GM19395 (cell line): ENCODE data around the gene CHCHD4.

Experiments
- ATAC-seq: cut with Tn5 transposase; IDR thresholded peaks from one replicate; pipeline ENCODE4 v1.9.1; 2021; ENCODE audit warnings: mild to moderate bottlenecking, moderate library complexity; ENCODE audit not compliant: unreplicated experiment

The CHCHD4 gene

DNA sequence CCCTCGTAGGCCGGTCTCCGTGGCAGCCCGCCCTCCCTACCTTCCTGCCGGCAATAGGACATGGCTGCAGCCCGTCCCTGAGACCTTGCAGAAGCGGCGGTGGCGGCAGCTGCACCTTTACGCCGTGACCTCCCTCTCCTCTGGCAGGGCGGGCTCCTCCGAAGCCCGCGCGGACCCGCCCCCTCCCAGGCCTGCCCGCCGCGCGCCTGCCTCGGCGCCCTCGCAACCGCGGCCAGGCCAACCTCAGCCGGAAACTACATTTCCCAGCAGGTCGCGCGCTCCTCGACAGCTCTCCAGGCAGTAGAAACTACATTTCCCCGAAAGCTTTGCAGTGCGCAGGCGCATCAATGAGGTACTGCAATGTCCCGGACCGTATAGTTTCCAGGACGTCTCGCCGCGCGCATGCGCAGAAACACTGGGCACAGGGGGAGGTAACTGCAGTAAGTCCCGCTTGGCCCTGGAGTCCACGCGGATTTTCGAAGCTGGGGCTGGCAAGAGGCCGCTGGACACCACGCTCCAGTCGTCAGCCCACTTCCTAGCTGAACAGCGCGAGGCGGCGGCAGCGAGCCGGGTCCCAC lies at the start of gene CHCHD4, which contains the start of gene TMEM43:
Gene CHCHD4, minus strand, starts transcription at position 256 of the 578 bp plus-strand sequence. Its CDS starts 194 bp downstream, at position 62.
Gene TMEM43, plus strand, starts transcription at position 438 of the 578 bp plus-strand sequence. CDS start 142 bp downstream, outside the sequence.
- ATAC-seq: peak; percentile 89

DNA sequence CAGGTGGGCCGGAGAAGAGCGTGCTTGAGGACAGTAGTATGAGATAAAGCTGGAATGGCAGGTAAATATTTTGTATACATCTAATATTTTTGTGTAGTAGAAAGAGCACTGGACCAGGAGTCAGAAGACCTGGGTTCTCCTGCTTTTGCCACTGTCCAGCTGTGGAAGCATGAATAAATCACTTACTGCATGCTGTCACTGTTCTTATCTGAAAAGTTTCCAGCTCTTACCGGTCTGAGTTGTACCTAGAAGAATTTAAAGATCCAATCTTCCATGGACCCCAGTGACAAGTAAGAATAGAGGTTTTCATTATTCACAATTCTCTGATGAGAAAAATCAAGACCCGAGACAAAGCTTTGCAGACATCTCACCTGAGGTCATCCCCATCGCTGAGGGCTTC lies 47.8 kb upstream of the CHCHD4 start:
- ATAC-seq: no peak

DNA sequence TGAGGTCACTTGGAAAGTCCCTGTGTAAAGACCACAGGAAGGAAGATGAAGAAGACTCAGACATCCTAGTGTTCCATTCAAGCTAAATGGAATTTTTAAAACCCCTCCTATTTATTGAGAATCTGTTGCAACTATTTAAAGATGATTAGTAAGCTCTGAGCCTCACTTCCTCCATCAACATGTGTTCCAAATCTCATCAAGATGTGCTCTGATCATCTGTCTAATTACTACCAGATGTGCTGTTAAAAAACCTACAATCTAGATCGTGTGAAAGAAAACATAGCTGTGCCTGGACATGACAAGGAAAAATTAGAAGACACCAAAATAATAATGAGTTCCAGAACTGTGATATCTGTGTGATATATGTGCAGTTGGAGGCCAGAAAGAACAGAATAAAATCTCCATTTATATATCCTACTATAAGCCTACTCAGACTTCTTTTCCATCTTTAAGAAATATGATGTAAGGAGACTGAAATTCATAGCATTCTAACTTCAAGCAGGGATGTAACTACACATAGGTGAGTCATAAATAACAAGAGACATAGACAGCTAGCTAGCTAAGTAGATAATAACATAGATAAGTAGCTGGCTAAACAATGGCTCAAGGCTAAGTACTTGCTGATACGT lies 46.0 kb upstream of the CHCHD4 start:
- no peak for ATAC-seq

DNA sequence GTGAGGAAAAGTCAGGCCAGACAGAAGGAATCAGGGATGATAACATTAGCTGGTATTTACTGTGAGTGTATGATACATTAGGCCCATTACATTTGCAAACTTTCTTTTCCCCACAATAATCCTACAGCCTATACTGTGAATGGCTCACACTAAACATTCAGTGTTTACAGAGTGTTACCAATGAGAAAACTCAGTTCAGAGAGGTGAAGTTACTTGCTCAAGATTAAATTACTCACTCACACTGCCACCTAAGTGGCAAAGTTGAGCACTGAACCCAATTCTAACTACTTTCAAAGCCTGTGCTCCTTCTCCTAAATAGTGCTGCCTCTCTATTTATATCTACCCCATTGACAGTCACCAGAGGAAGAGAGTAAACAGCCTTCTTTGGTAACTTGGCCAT lies 45.2 kb upstream of the CHCHD4 start:
- no peak for ATAC-seq

DNA sequence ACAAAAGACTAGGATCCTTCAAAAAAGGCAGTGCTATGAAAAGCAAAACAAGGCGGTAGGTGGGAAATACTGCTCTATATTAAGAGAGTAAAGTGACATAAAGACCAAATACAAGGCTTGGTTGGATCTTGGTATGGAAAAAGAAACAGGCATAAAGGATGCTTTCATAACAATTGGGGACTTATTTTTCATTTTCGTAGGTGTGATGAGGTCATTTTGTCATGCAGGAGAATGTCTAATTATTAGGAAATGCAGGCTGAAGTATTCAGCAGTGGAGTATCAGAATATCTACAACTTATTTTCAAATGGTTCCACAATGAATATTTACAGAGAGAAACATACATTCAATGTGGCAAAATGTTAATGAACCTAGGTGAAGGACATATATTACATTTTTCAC lies 44.8 kb upstream of the CHCHD4 start:
- ATAC-seq: no peak

DNA sequence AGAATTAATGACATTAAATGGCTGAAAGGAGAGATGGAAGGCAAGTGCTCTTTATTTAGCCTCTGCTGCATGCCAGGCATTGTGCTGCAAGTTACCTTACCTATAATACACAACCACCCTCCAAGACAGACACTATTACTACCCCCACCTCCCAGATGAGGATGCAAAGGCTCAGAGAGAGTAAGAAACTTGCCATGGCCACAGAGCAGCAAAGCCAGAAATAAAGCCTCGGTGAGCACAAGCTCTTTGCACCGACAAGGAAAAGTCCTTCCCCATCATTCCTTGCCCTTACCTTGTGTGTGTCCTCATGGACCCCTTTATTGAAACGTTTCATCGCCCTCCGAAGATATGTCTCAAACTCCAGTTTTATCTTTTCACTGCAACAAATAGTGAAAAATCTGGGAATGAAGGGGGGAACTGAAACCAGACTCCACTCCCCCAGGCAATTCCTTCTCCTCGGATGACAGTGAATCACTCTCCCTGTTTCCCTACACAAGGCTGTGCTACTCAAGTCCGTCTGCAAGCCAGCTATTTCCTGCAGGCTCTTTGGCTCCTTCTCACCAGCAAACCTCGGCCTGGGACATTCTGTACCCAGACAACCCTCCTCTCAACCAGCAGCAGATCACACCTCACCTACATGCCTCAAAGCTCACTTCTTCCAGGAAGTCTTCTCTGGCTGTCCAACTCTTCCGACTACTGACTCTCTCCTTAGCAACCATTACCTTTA lies 42.4 kb upstream of the CHCHD4 start:
- ATAC-seq: no peak

DNA sequence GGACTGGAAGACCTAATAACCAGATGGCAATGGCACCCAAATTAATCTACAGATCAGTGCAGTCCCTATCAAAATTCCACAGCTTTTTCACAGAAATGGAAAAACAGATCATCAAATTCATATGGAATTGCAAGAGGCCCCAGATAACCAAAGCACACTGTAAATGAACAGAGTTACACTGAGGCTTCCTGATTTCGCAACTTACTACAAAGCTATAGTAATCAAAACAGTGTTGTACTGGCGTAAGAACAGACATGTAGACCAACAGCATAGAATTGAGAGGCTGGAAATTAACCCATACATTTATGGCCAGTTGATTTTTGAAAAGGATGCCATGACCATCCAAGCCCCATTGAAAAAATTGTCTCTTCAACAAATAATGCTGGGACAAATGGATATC lies 37.5 kb upstream of the CHCHD4 start:
- no peak for ATAC-seq

DNA sequence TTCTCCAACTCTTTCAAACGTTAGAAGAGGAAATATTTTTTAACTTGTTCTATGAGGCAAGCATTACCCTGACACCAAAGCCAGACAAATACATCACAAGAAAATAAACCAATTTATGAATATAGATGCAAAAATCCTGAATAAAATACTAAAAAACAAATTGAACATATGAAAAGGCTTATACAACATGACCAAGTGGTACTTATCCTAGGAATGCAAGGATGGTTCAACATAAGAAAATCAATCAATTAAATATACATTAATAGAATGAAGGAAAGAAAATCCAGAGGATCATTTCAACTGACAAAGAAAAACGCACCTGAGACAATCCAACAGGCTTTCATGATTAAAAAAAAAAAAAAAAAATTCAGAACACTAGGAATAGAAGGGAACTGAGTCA lies 36.6 kb upstream of the CHCHD4 start:
- ATAC-seq: no peak

DNA sequence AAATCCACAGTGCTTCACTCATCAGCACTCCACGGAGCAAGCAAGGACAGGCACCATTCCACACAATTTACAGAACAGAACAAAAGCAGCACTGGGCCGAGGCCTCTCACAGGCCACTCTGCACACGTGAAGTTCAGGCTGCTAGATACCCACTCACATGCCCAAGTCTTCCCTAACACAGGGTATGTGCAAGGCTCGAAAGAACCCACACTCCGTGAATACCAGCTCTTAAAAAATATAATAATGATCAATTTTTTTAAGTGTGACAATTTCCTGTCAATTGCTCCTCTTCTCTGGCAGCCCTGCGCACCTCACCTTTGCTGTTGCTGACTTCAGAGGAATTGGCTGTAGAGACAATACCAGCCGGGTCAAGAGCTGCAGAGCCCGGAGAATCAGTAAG lies 34.8 kb upstream of the CHCHD4 start:
- ATAC-seq: no peak

DNA sequence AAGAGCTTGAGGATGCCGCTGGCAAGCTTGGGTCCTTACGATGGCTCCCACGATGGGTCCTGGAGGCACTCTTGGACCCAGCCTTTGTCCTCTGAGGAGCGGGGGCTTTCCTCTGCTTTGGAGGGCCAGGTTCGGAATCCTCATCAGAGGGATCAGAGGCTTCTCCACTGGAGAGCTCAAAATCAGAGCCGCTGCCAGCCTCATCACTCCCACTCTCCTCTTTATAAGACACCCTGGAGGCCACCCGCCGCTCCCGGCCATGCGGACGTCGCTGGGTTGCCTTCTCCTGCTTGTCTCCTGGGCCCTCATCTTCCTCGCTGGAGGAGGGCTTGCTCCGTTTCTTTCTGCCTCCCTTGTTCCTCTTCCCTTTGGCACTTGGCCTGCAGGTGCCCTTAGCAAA lies 33.7 kb upstream of the CHCHD4 start:
- ATAC-seq: no peak

DNA sequence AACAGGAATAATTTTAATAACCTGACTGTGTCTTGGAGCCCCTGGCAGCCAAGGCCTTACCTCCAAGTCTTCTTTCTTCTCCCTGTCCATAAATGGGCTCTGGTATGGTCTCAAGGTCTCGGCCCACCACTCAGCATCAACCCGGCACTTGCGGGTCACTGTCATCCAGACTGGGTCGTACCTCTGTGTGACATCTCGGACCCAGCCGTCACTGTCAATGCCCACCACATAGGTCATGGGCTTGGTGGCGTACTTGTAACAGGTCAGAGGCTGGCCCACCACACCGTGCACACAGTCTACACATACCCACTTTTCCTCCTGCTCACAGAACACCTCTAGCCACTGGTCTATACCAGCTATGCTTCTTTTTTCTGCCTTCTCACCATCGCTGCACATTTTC lies 33.3 kb upstream of the CHCHD4 start:
- ATAC-seq: no peak

DNA sequence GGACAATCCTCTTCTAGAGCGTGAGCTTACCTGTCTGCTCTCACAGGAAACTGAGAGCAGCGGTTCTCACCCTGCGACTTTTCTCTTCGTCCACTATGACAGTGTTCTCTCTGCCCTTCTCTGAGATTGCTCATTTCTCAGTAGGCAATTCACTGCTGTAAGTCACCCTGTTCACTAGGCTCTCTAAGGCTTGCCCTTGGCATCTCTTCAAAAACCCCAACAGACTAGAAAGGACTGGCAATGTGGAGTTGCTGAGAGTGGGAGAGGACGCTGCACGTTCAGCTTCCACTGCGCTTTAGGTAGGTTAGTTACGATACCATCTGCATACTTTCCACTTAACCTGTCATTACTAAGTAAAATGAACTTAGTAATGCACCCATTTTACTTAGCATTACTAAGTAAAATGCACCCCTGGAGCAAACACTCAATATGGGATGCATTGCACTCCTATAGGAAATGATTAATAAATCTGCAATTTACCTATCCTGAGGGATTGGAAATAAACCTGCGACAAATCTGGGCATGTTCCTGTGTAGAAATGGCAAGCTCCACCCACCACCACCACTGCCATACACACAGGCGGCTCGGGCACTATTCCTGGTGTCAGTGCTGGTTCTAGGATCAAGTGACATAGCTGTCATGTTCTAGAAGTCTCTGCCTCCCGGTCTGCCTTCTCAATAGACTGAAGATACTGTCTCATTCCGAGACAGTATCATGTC lies 32.3 kb upstream of the CHCHD4 start:
- ATAC-seq: no peak

DNA sequence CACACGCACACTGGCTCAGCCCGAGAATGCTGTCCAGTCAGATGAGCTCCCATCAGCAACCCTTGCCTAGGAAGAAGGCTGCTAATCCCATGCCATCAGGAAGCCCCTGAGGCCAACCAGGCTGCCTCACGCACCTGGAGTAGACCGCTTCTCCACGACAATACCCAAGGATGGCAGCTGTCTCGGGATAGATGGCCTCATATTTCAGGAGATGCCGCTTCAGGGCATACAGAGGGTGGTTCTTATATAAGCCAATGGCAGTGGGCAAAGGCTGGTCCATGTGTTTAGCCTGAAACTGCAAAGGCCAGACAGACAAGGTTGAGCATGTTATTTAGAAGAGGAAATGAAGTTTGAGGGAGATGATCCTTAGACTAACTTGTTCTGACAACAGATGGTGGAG lies 31.5 kb upstream of the CHCHD4 start:
- no peak for ATAC-seq

DNA sequence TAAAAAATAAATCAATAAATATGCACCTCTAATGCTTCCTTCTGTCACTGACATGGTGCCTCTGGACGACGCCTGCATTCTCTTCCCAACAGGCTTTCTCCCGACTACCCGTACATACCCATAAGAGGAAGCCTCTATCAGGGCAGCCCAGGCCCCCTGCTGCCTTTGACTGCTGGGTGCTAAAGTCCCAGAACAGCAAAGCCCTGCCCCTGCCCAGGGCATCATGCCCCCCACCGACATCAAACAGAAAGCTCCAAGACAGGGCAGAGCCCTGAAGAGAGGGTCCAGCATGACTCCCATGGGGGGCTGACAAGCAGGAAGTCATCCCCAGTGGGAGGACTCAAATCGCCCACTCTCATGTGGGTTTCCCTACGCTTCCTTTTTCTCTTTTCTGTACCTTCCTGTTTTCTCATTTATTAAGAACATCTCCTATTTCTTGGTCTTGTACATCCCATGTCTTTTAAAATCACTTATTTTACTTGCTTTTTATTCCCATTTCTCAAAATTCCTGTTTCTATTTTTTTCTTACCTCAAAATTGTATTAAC lies 30.3 kb upstream of the CHCHD4 start:
- no peak for ATAC-seq

DNA sequence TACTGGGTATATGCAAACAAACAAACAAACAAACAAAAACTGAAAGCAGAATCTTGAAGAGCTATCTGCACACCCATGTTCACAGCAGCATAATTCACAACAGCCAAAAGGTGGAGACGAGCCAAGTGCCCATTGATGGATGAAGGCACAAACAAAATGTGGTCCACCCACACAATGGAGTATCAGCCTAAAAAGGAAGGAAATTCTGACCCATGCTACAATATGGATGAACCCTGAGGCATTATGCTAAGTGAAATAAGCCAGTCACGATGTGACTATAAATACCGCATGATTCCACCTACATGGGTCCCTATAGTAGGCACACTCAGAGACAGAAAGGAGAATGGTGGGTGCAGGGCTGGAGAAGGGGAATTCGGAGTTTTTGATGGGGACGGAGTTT lies 29.6 kb upstream of the CHCHD4 start:
- no peak for ATAC-seq

DNA sequence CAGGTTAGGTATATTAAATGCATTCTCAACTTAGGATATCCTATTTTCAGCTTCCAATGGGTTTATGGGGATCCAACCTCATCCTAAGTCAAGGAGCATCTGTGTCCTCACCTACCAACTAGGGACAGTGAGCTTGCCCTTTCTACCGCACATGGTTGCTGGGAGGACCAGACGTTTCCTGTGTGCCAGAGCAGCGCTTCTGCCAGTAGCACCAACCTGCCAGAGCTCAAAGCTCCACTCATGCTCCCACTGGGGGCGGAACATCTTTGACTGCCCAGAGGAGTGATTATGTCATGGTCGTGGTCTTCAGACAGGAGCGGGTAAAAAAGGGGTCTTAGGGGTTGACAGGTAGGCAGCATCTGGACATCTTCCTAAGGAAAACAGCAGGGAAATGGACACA lies 29.0 kb upstream of the CHCHD4 start:
- ATAC-seq: no peak

DNA sequence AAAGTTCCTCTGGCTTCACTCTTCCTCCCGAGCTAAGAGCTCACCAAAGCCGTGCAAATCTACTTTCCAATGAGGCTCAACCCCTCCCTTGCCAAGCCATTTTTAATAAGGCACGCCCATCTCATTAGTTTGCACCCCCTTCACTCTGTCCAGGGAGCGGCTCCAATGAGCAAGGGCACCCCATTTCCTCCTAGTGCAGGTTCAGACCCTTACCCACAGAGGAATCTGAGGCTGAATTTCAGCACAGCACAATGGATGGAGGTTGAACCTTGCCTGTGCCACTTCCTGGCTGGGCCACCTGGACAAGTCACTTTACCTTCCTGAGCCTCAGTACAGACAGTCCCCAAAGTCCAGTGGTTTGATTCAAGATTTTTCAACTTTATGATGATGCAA lies 28.3 kb upstream of the CHCHD4 start:
- no peak for ATAC-seq

DNA sequence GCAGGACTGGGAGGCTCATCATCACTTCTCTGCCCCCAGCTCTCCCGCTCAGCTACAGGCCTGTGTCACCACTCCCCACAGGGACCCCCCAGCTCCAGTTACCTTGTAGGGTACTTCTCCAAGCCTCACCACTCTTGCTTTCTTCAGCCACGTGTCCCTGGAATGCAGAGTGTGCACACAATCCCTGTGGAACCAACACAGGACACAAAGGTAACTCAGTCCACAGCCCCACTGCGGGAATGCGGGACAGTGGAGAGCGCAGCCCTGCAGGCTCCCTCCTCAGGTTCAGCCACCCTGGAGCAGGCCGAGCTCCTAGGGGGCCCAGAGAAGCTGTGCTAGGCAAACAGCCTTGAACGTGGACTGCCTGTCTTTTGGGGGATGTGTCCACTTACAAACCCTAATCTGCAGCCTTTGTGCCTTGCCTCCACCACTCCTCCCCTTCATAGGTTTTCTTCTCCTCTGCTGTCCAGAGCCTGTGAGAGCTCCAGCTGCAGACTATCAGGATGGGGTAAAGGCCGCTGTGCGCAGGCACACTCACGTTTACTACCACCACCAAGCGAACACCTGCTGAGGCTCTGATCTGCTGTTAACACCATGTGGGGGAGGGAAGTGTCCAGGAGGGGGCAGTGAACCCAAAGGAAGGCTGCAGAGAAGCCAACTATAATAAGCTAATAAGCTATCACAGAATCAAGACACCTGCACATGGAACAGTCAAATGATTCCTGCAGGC lies 27.7 kb upstream of the CHCHD4 start:
- ATAC-seq: no peak

DNA sequence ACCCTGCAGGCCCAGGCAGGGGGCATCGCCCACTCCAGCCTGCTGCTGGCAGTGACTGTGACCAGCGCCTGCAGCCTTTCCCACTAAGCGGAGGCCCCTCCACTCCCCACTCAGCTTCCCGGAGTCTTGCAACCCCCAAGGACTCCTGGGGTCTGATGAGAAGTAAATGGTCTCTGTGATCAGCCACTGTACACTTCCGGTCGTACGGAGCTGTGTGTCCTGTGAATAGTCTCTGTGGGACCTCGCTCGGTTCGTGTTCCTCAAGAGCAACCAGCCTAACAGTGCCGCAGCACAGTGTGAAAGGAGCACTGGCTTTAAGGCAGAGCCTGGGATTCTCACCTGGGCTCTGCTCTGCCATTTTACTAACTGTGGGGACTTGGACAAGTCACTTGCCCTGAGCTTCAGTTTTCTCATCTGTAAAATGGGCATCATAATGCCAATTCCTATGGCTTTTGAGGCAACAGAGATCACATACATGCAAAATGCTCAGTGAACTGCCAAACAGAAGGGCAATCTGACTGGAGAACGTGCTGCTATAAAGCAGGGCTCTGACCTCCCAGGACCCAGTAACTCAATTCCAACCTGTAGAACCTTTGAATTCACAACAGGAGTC lies 26.9 kb upstream of the CHCHD4 start:
- ATAC-seq: no peak

DNA sequence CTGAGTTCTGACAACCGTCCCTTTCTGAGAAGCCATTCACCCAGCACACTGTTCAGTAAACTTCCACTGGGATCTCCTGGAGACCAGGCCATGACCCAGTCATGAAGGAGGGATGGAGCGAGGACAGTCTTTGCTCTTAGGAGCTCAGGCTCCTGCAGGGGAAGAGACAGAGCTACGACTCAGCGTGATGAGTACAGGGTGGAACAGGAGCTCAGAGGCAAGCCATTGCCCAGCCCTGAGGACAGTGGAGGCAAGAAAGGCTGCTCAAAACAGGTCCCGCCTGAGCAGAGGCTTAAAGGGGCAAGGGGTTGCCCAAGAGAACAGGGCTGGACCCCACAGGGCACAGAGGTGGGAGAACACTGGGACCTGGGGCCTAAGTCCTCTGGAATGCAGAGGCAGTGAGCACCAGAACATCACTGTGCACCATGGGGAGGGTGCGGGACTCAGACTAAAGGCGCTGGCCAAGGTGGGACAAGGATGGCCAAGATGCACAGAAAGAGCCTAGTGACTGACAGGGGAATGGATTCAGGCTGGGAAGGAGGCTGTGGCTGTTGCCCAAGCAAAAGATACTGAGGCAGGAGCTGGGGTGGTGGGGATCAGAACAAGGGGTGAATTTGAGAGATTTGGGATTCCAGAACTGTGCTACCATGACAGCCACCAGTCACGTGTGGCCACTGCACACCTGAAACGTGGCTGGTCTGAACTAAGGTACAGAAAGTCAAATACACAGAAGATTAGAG lies 26.0 kb upstream of the CHCHD4 start:
- ATAC-seq: no peak
